Naive thymus-derived CD4-positive, alpha-beta T cell (primary cell): ENCODE measurements around the gene OXSR1. TPM values are rescaled to one million over a fixed set of nuclear protein-coding genes. Genes with fewer than 3 reads are reported as not detected.

ENCODE experiments used
- ATAC-seq: fragments of 150-1000 bp; cut with Tn5 transposase; 2 replicates; pipeline ENCODE4 v1.10.0; 2021; ENCODE audit warnings: mild to moderate bottlenecking, moderate library complexity
- CTCF ChIA-PET: fragments of 350-600 bp; sonication (Branson Sonifier 250); formaldehyde crosslinking; loops from one replicate; lab custom pipeline; 2021; ENCODE audit warnings: antibody characterized with exemption; lab: Charles Lee
- POLR2A ChIA-PET: fragments of 350-600 bp; sonication (Branson Sonifier 250); formaldehyde crosslinking; loops from one replicate; lab custom pipeline; 2021; ENCODE audit warnings: antibody characterized with exemption, inconsistent platforms; lab: Charles Lee
- DNase-seq, 9 donors: peaks; one replicate each; pipeline versions ENCODE4 v3.0.0 to v3.0.0-alpha.2; 2020 to 2022; ENCODE audit warnings: mixed read lengths in 1 of 9
- H3K27ac ChIP-seq: one replicate; pipeline ENCODE4 v1.7.0; 2013; ENCODE audit warnings: mild to moderate bottlenecking, low read depth, low read length, moderate library complexity
- H3K27me3 ChIP-seq, 2 donors: one replicate each; pipeline ENCODE4 v1.7.0; 2013; ENCODE audit warnings: low read length in 2 of 2, mild to moderate bottlenecking in 2 of 2, moderate library complexity in 2 of 2; ENCODE audit not compliant: control insufficient read depth in 2 of 2, insufficient read depth in 2 of 2
- H3K36me3 ChIP-seq, 3 experiments: 1 replicate in 2 of 3; 2 replicates in 1 of 3; pipeline ENCODE4 v1.7.0; 2013; ENCODE audit warnings: low read length in 3 of 3, mild to moderate bottlenecking in 3 of 3, moderate library complexity in 1 of 3; ENCODE audit not compliant: insufficient read depth in 3 of 3, control insufficient read depth in 2 of 3
- H3K4me1 ChIP-seq, 2 donors: one replicate each; pipeline ENCODE4 v1.7.0; 2013; ENCODE audit warnings: low read length in 2 of 2, mild to moderate bottlenecking in 2 of 2, moderate library complexity in 1 of 2; ENCODE audit not compliant: control insufficient read depth in 2 of 2, insufficient read depth in 2 of 2
- H3K4me3 ChIP-seq: 2 replicates; pipeline ENCODE4 v1.7.0; 2013; ENCODE audit warnings: mild to moderate bottlenecking, low read length
- H3K9me3 ChIP-seq, 3 experiments: 1 replicate in 2 of 3; 2 replicates in 1 of 3; pipeline ENCODE4 v1.7.0; 2013; ENCODE audit warnings: low read length in 3 of 3; ENCODE audit not compliant: control insufficient read depth in 2 of 3
- H3K27ac Mint-ChIP-seq, 9 donors: one replicate each; pipeline ENCODE4 v1.8.0; 2020 to 2022; ENCODE audit warnings: mixed read lengths in 9 of 9, mild to moderate bottlenecking in 8 of 9, moderate library complexity in 5 of 9, inconsistent platforms in 2 of 9
- H3K27me3 Mint-ChIP-seq, 5 donors: one replicate each; pipeline ENCODE4 v1.8.0; 2021 to 2022; ENCODE audit warnings: mixed read lengths in 5 of 5, mild to moderate bottlenecking in 1 of 5
- H3K36me3 Mint-ChIP-seq, 5 donors: one replicate each; pipeline ENCODE4 v1.8.0; 2020 to 2022; ENCODE audit warnings: mixed read lengths in 5 of 5, mild to moderate bottlenecking in 3 of 5, inconsistent platforms in 1 of 5
- H3K4me1 Mint-ChIP-seq, 7 donors: one replicate each; pipeline ENCODE4 v1.8.0; 2020 to 2022; ENCODE audit warnings: mixed read lengths in 7 of 7, mild to moderate bottlenecking in 3 of 7, inconsistent platforms in 1 of 7
- H3K4me3 Mint-ChIP-seq, 10 donors: one replicate each; pipeline ENCODE4 v1.8.0; 2020 to 2022; ENCODE audit warnings: mild to moderate bottlenecking in 10 of 10, mixed read lengths in 10 of 10, moderate library complexity in 6 of 10, inconsistent platforms in 2 of 10
- H3K9me3 Mint-ChIP-seq, 11 donors: one replicate each; pipeline ENCODE4 v1.8.0; 2020 to 2022; ENCODE audit warnings: mixed read lengths in 11 of 11, mild to moderate bottlenecking in 4 of 11, inconsistent platforms in 1 of 11, moderate library complexity in 1 of 11
- intact Hi-C, 2 donors: fragments of 100-400 bp; cut with micrococcal nuclease; formaldehyde crosslinking; loops; one replicate each; pipeline ENCODE4 v1.15.1; 2023
- polyA plus RNA-seq, 2 donors: library from polyadenylated mRNA; unstranded; fragments of 300-500 nt; fragmentation: Illumina TruSeq; gene quantifications; one replicate each; pipeline ENCODE4 v1.2.3, GENCODE V29; 2021
- total RNA-seq, 6 experiments: library from RNA in 5 of 6; stranded (reverse) in 5 of 6; gene quantifications; 1 replicate in 5 of 6; 2 replicates in 1 of 6; pipeline ENCODE4 v1.2.3 and lab custom pipeline; 2021 to 2026

Gene OXSR1
- total RNA-seq (10 to 100 TPM; 35.0 to 59.7 (median 38.8) TPM), polyA plus RNA-seq (10 to 100 TPM; 12.3 to 14.4 TPM), total RNA-seq (lab: John Stamatoyannopoulos, UW) (80.5 reads per million, percentile 80 among the genes with 10 or more reads in this experiment)

- Mint-ChIP-seq H3K27ac (peak within 1 kb of the TSS; percentile 99 to 100 (median 100)), H3K4me3 (peak within 1 kb of the TSS; percentile 90 to 98 (median 96)), H3K36me3 (peaks cover 0 to 21% (median 0%) of the 10 kb centered on the region in 5 donors), H3K27me3 (peaks cover 0 to 6% (median 0%) of the 10 kb centered on the region in 5 donors), H3K9me3 (peaks cover 0 to 3% (median 0%) of the 10 kb centered on the region in 11 donors), H3K4me1 (peaks cover 25 to 49% (median 44%) of the 10 kb centered on the region in 7 donors)
- peak within 1 kb of the TSS; percentile 84 for H3K4me3 ChIP-seq
- ATAC-seq (peak; percentile 93), DNase-seq (peak; percentile 94 to 99 (median 98))
- peaks cover 0 to 7% (median 0%) of the 10 kb centered on the region in 3 experiments for H3K36me3 ChIP-seq
- peak within 1 kb of the TSS; percentile 98 for H3K27ac ChIP-seq
- no peaks in the 10 kb centered on the region for H3K9me3 ChIP-seq
- H3K27me3 ChIP-seq: no peaks in the 10 kb centered on the region
- CTCF ChIA-PET: interaction anchor here (1.0 to 2.0 kb wide), 5 partner anchors 14 to 190 kb away, joined by 3 to 7 read pairs (median 3); partner anchors contain the start of gene ACAA1
- H3K4me1 ChIP-seq: peaks cover 18 to 22% of the 10 kb centered on the region in 2 donors
- intact Hi-C loops: loop anchor here (1.0 to 10.0 kb wide), 12 partner anchors 13 to 1220 kb away; partner anchors contain the start of genes ACAA1 (in 2 of the 2), ACVR2B (in 2 of the 2), DLEC1 (in 2 of the 2) and SCN11A (in 2 of the 2)
- POLR2A ChIA-PET: interaction anchor here (0.6 to 5.4 kb wide), 17 partner anchors 9 to 920 kb away, joined by 3 to 156 read pairs (median 4); partner anchors contain the start of genes ACAA1, DLEC1, EXOG and MYD88
Measured at GRCh38 chr3:38164952-38165721, at the start of gene OXSR1. Gene OXSR1 (plus strand): TSS chr3:38165537. CDS start chr3:38165877, 340 bp downstream.

GRCh38 chr3:38115645-38116427 is 49.5 kb upstream of the OXSR1 start:
- intact Hi-C loops: loop anchor here (5.0 kb wide), 3 partner anchors 96 to 536 kb away; no protein-coding TSS in a partner anchor
- DNase-seq: no peak
- ChIA-PET POLR2A (interaction anchor here (0.7 to 1.2 kb wide), 3 partner anchors 8 to 49 kb away, joined by 3 read pairs; partner anchors contain the start of gene OXSR1), CTCF (interaction anchor here (0.6 to 1.6 kb wide), 3 partner anchors 20 to 228 kb away, joined by 3 to 5 read pairs (median 4); no protein-coding TSS in a partner anchor)
- H3K27me3 Mint-ChIP-seq: no peaks in the 10 kb centered on the region
- Histone ChIP-seq H3K4me3 (no peak overlapping the region), H3K27me3 (no peaks in the 10 kb centered on the region), H3K4me1 (no peaks in the 10 kb centered on the region), H3K36me3 (peaks cover 0 to 12% (median 0%) of the 10 kb centered on the region in 3 experiments), H3K9me3 (no peaks in the 10 kb centered on the region), H3K27ac (no peak overlapping the region)
- peaks cover 0 to 3% (median 0%) of the 10 kb centered on the region in 11 donors for H3K9me3 Mint-ChIP-seq
- H3K4me1 Mint-ChIP-seq: peaks cover 4 to 12% (median 7%) of the 10 kb centered on the region in 7 donors
- ATAC-seq: no peak
- H3K27ac Mint-ChIP-seq: peak overlapping the region in 1 of 9 donors; percentile 3
- H3K36me3 Mint-ChIP-seq: peaks cover 0 to 5% (median 3%) of the 10 kb centered on the region in 5 donors
- H3K4me3 Mint-ChIP-seq: no peak overlapping the region

- Mint-ChIP-seq H3K27ac (no peak overlapping the region), H3K27me3 (no peaks in the 10 kb centered on the region), H3K9me3 (peaks cover 0 to 3% (median 0%) of the 10 kb centered on the region in 11 donors), H3K4me1 (peaks cover 4 to 15% (median 7%) of the 10 kb centered on the region in 7 donors), H3K36me3 (peaks cover 0 to 7% (median 4%) of the 10 kb centered on the region in 5 donors), H3K4me3 (no peak overlapping the region)
- H3K27ac ChIP-seq: no peak overlapping the region
- H3K4me3 ChIP-seq: no peak overlapping the region
- peak in 1 of 9 donors; percentile 2 for DNase-seq
- intact Hi-C loops: loop anchor here (5.0 kb wide), 3 partner anchors 96 to 536 kb away; no protein-coding TSS in a partner anchor
- ChIA-PET CTCF (interaction anchor here (0.6 to 2.1 kb wide), 5 partner anchors 21 to 230 kb away, joined by 3 to 6 read pairs (median 4); partner anchors contain the start of gene XYLB), POLR2A (interaction anchor here (0.6 to 1.2 kb wide), 4 partner anchors 9 to 178 kb away, joined by 3 read pairs; partner anchors contain the start of gene OXSR1)
- no peaks in the 10 kb centered on the region for H3K9me3 ChIP-seq
- no peaks in the 10 kb centered on the region for H3K27me3 ChIP-seq
- ATAC-seq: no peak
- H3K4me1 ChIP-seq: no peaks in the 10 kb centered on the region
- peaks cover 0 to 20% (median 0%) of the 10 kb centered on the region in 3 experiments for H3K36me3 ChIP-seq
Measured at GRCh38 chr3:38116471-38117162, 48.7 kb upstream of the OXSR1 start.

GRCh38 chr3:38117163-38117716 is 48.1 kb upstream of the OXSR1 start:
- H3K27me3 ChIP-seq: no peaks in the 10 kb centered on the region
- ATAC-seq (no peak), DNase-seq (no peak)
- no peaks in the 10 kb centered on the region for H3K27me3 Mint-ChIP-seq
- H3K4me1 Mint-ChIP-seq: peaks cover 4 to 15% (median 7%) of the 10 kb centered on the region in 7 donors
- peaks cover 0 to 7% (median 4%) of the 10 kb centered on the region in 5 donors for H3K36me3 Mint-ChIP-seq
- no peak overlapping the region for H3K27ac ChIP-seq
- H3K9me3 Mint-ChIP-seq: peaks cover 0 to 3% (median 0%) of the 10 kb centered on the region in 11 donors
- POLR2A ChIA-PET: interaction anchor here (0.6 to 1.4 kb wide), 2 partner anchors 20 to 177 kb away, joined by 3 to 4 read pairs; partner anchors contain the start of gene ACAA1
- no peak overlapping the region for H3K4me3 Mint-ChIP-seq
- CTCF ChIA-PET: interaction anchor here (0.6 to 2.1 kb wide), 9 partner anchors 94 to 361 kb away, joined by 3 to 6 read pairs (median 4); partner anchors contain the start of gene XYLB
- no peak overlapping the region for H3K4me3 ChIP-seq
- H3K27ac Mint-ChIP-seq: no peak overlapping the region
- no peaks in the 10 kb centered on the region for H3K9me3 ChIP-seq
- intact Hi-C loops: loop anchor here (5.0 kb wide), 3 partner anchors 95 to 535 kb away; no protein-coding TSS in a partner anchor
- no peaks in the 10 kb centered on the region for H3K4me1 ChIP-seq
- H3K36me3 ChIP-seq: peaks cover 0 to 26% (median 0%) of the 10 kb centered on the region in 3 experiments

GRCh38 chr3:38117748-38118420 is 47.5 kb upstream of the OXSR1 start:
- Mint-ChIP-seq H3K4me3 (no peak overlapping the region), H3K36me3 (peaks cover 0 to 8% (median 7%) of the 10 kb centered on the region in 5 donors), H3K9me3 (peaks cover 0 to 3% (median 0%) of the 10 kb centered on the region in 11 donors), H3K27me3 (no peaks in the 10 kb centered on the region), H3K4me1 (peaks cover 4 to 15% (median 7%) of the 10 kb centered on the region in 7 donors), H3K27ac (peak overlapping the region in 5 of 9 donors; percentile 22 to 84 (median 49))
- no peaks in the 10 kb centered on the region for H3K27me3 ChIP-seq
- ChIA-PET POLR2A (interaction anchor here (1.4 kb wide), 1 partner anchor 19 kb away, joined by 4 read pairs; the partner anchor contains the start of gene ACAA1), CTCF (interaction anchor here (0.6 to 2.6 kb wide), 16 partner anchors 19 to 364 kb away, joined by 3 to 10 read pairs (median 4); partner anchors contain the start of genes ACAA1 and XYLB)
- no peak overlapping the region for H3K27ac ChIP-seq
- H3K4me1 ChIP-seq: no peaks in the 10 kb centered on the region
- ATAC-seq (peak; percentile 90), DNase-seq (peak; percentile 59 to 79 (median 73))
- no peak overlapping the region for H3K4me3 ChIP-seq
- peaks cover 0 to 33% (median 0%) of the 10 kb centered on the region in 3 experiments for H3K36me3 ChIP-seq
- H3K9me3 ChIP-seq: no peaks in the 10 kb centered on the region
- intact Hi-C loops: loop anchor here (1.0 to 5.0 kb wide), 12 partner anchors 18 to 534 kb away; partner anchors contain the start of genes XYLB (in 2 of the 2) and OXSR1 (in 1 of the 2)
